A673 (cell line): ENCODE results near the gene TSPEAR.

Source experiments
- CTCF ChIP-seq: fragments of 300-800, 200-600 bp; sonication (generic); conservative IDR thresholded peaks from 2 replicates; pipeline ENCODE4 v1.5.1; 2017; ENCODE audit warnings: low read depth, mild to moderate bottlenecking, antibody characterized with exemption, low read length, moderate library complexity, mixed read lengths
- EZH2 ChIP-seq: fragments of 200-600 bp; sonication (generic); IDR thresholded peaks from 2 replicates; pipeline ENCODE4 v1.6.1; 2017; ENCODE audit warnings: borderline replicate concordance, low read depth, mild to moderate bottlenecking, mixed read lengths, antibody characterized with exemption, low read length; ENCODE audit not compliant: poor library complexity, severe bottlenecking

- TF ChIP-seq CTCF (no peak), EZH2 (no peak)
Observed at GRCh38 chr21:44722731-44723130, 11.4 kb upstream of the TSPEAR start.
